Measurements from ENCODE around the gene WDR44.
"Not testable (repeated sequence)": the region's sequence is repeated elsewhere in the genome, so short reads cannot be mapped to it uniquely, and the experiment has no call there.

WDR44 gene

GRCh38 chrX:118345464-118346257 is at the start of gene WDR44:
Gene WDR44 (plus strand): TSS chrX:118346106. CDS start chrX:118346504, 398 bp downstream.
- peak; percentile 80 to 81 for DNase-seq (ENCODE audit: low read depth in 2 of 2)

- DNase-seq (ENCODE audit: low read depth in 2 of 2): not testable (repeated sequence)
Observed at GRCh38 chrX:118305827-118306226, 40.1 kb upstream of the WDR44 start.

- no peak for DNase-seq (ENCODE audit: low read depth in 2 of 2)
Observed at GRCh38 chrX:118315529-118315928, 30.4 kb upstream of the WDR44 start.

GRCh38 chrX:118324588-118324987 is 21.3 kb upstream of the WDR44 start:
- DNase-seq (ENCODE audit: low read depth in 2 of 2): no peak

GRCh38 chrX:118325453-118325852 is 20.5 kb upstream of the WDR44 start:
- no peak for DNase-seq (ENCODE audit: low read depth in 2 of 2)

- DNase-seq (ENCODE audit: low read depth in 2 of 2): no peak
Observed at GRCh38 chrX:118329175-118329574, 16.7 kb upstream of the WDR44 start.

- DNase-seq (ENCODE audit: low read depth in 2 of 2): no peak
Observed at GRCh38 chrX:118337687-118338086, 8.2 kb upstream of the WDR44 start.

GRCh38 chrX:118338930-118339329 is 7.0 kb upstream of the WDR44 start:
- DNase-seq (ENCODE audit: low read depth in 2 of 2): no peak

- DNase-seq (ENCODE audit: low read depth in 2 of 2): no peak
Observed at GRCh38 chrX:118345045-118345463, 852 bp upstream of the WDR44 start.

- peak; percentile 7 to 20 for DNase-seq (ENCODE audit: low read depth in 2 of 2)
Observed at GRCh38 chrX:118346258-118347094, 570 bp downstream of the WDR44 start.

GRCh38 chrX:118347131-118347530 is 1.2 kb downstream of the WDR44 start:
- no peak for DNase-seq (ENCODE audit: low read depth in 2 of 2)

- DNase-seq (ENCODE audit: low read depth in 2 of 2): no peak
Observed at GRCh38 chrX:118347736-118348135, 1.8 kb downstream of the WDR44 start.

- DNase-seq (ENCODE audit: low read depth in 2 of 2): no peak
Observed at GRCh38 chrX:118348186-118348810, 2.4 kb downstream of the WDR44 start.

- DNase-seq (ENCODE audit: low read depth in 2 of 2): no peak
Observed at GRCh38 chrX:118349188-118349587, 3.3 kb downstream of the WDR44 start.

GRCh38 chrX:118350221-118350620 is 4.3 kb downstream of the WDR44 start:
- DNase-seq (ENCODE audit: low read depth in 2 of 2): no peak

GRCh38 chrX:118350706-118351105 is 4.8 kb downstream of the WDR44 start:
- no peak for DNase-seq (ENCODE audit: low read depth in 2 of 2)

- DNase-seq (ENCODE audit: low read depth in 2 of 2): no peak
Observed at GRCh38 chrX:118352566-118352965, 6.7 kb downstream of the WDR44 start.

- DNase-seq (ENCODE audit: low read depth in 2 of 2): no peak
Observed at GRCh38 chrX:118353081-118353850, 7.4 kb downstream of the WDR44 start.

- DNase-seq (ENCODE audit: low read depth in 2 of 2): no peak
Observed at GRCh38 chrX:118355225-118355920, 9.5 kb downstream of the WDR44 start.

GRCh38 chrX:118356154-118356701 is 10.3 kb downstream of the WDR44 start:
- DNase-seq (ENCODE audit: low read depth in 2 of 2): no peak
